GM19397 (cell line): ENCODE results near the gene CALML3.

ENCODE experiments used
- ATAC-seq: cut with Tn5 transposase; IDR thresholded peaks from one replicate; pipeline ENCODE4 v1.9.1; 2021; ENCODE audit warnings: mild to moderate bottlenecking, moderate library complexity; ENCODE audit not compliant: unreplicated experiment

CALML3 gene

GRCh38 chr10:5490698-5491464, 33.9 kb upstream of the CALML3 start:
- no peak for ATAC-seq

GRCh38 chr10:5491477-5491876, 33.3 kb upstream of the CALML3 start:
- no peak for ATAC-seq

DNA sequence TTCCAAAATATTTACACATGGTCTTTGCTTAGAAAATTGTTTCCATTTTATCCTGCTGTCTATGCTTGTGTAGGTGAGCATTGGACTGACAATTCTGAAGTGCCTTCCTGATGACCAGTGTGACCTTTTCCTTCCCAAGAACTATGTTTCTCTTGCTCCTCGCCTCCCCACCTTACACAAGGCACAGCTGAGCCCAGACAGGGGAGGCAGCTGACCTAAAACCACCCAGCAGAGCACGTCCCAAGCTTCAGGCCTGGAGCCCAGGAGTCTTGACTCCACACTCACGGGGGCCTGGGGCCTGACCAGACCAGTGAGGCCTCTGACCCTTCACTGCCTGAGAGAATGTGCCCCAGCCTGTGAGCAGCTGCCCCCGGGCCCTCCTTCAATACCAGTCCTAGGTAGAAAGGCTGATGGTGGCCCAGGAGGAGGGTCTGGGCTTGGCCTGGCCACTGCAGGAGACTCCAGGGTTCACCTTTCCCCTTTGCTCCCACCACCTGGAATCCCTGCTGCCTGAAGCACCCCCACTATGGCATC, 32.4 kb upstream of the CALML3 start:
- no peak for ATAC-seq

GRCh38 chr10:5492929-5493576, 31.7 kb upstream of the CALML3 start:
- ATAC-seq, result no peak

DNA sequence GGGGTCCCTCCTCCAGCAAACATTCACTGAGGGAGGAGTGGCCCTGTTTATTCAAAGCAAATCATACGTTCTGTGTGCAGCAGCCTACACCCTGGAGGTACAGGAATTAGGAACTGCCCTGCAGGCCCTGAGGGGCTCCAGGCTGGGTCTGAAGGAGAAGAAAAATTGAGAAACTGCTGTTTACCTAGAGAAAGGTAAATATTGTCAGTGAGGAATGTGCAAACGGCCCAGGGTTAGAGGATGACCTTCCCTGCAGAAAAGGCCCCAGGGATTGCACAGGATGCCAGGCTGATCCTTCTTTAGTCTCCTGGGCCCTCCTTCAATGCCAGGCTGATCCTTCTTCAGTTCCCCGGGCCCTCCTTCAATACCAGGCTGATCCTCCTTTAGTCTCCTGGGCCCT, 31.1 kb upstream of the CALML3 start:
- no peak for ATAC-seq

GRCh38 chr10:5494611-5495010, 30.1 kb upstream of the CALML3 start:
- no peak for ATAC-seq

GRCh38 chr10:5496261-5497250, 28.2 kb upstream of the CALML3 start:
- ATAC-seq, result no peak

- no peak for ATAC-seq
These were observed 27.5 kb upstream of the CALML3 start for GRCh38 chr10:5497289-5497688.

GRCh38 chr10:5497948-5498730, 26.6 kb upstream of the CALML3 start:
- no peak for ATAC-seq

DNA sequence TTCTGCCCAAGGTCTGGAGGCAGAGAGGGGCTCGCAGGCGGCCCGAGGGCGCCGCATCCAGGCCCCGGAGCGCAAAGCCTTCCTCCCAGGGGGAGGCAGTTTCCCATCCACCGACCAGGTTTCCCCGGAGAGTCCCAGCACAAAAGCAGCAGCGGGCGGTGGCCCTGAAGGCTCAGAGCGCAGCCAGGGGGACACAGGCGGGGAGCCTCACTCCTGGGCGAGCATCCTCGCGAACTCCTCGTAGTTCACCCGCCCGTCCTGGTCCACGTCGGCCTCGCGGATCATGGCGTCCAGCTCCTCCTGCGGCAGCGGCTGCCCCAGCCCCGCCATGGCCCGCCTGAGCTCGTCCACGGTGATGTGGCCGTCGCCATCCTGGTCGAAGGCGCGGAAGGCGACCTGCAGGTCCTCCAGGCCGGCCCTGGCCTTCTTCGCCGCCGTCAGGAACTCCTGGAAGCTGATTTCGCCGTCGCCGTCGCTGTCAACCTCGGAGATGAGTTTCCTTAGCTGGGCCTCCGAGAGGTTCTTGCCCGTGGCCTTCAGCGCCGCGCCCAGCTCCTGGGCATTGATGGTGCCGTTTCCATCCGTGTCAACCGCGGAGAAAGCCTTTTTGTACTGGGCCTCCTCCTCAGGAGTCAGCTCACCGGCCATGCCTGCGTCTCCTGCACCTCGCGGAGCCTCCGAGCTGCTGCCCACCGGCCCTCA, 25.8 kb upstream of the CALML3 start:
- no peak for ATAC-seq

DNA sequence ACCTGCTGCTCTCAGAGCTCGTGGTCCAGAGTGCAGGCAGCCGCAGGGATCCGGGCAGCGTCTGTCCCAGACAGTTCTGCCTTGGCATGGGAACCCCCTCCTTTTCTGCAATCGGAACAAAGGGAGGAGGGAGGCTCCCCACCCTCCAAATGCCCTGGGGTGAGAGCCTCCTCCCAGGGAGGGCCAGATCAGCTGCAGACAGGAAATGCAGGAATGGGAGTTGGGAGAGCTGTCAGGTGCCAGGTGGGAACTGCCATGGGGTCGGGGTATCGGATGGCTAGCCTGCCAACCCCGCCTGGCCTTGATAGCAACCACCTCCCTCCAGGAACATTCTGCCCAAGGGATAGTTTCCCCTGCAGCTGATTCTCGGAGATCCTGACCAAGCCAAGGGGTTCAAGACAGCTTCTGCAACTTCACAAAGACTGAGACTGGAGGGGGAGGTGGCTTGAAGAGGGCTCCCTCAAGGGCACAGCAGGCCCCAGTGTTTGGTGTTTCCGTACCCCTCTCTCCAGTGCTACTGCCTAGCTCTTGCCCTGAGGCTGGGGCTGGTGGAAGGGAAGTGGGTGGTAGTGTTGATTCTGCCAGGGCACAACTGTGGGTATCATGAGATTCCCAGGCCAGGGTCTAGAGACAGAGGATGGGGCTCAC, 25.1 kb upstream of the CALML3 start, which contains the start of gene CALML5:
TSS of gene CALML5 (minus strand) at position 78 of the 648 bp plus-strand sequence. CDS start 132 bp downstream, outside the sequence.
- ATAC-seq, result no peak

- no peak for ATAC-seq
These were observed 24.5 kb upstream of the CALML3 start for GRCh38 chr10:5500162-5500670.

GRCh38 chr10:5500910-5501309, 23.9 kb upstream of the CALML3 start:
- ATAC-seq, result no peak

DNA sequence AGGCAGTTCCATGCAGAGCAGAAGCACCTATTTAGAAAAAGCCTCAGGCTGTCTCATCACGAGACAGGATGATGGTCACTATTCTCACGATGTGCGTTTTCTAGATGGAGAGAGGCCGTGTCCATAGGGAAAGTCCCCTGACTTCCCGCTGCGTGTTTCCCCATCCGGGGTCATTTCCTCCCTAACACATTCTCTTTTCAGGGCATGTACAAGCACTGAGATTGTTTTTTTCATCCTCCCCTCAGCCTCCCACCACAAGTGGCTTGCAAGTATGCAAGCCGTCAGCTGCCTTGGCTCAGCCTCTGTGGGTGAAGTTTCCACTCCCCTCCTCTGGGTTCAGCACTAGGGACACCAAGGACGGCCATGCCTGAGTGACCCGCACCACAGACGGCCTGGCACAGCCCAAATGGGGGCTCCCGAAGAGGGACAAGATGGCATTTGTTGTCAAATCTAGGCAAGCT, 22.7 kb upstream of the CALML3 start:
- ATAC-seq, result no peak

DNA sequence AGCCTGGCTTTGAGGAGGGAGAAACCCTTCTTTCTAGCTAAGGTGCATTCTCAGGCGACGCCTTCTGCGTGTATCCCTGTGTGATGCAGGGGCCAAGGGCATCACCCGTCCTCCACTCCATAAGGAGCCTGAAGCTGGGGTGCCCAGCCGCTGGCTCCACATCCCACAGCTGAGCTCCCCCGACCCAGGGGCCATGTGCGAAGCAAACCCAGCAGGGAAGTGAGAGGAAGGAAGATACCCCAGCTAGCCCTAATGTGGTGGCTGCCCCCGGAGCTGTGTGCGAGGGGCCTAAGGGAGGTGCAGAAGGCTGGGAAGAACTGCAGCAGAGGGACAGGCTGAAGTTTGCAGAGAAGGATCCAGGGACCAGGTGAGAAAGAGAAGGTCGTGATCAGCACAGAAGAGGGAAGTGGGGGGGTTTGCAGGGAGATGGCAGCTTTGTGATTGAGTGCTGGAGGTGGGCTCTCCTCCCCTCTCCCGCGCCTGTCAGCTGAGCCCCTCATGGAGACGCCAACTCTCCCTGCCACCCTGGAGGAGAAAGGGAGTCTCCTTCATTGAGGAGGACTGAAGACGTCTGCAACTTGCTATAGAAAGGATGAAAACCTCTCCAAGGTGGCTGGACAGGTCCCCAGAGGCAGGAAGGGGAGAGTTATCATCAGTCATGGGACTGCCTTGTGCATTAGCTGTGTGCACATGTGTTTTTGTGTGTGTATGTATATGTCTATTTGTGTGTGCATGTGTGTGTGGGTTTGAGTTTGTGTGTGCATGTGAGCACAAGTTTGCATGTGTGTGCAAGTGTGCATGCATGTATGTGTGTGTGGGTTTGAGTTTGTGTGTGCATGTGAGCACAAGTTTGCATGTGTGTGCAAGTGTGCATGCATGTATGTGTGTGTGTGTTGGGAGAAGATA, 21.9 kb upstream of the CALML3 start:
- no peak for ATAC-seq

GRCh38 chr10:5503477-5503835, 21.3 kb upstream of the CALML3 start:
- ATAC-seq, result no peak

DNA sequence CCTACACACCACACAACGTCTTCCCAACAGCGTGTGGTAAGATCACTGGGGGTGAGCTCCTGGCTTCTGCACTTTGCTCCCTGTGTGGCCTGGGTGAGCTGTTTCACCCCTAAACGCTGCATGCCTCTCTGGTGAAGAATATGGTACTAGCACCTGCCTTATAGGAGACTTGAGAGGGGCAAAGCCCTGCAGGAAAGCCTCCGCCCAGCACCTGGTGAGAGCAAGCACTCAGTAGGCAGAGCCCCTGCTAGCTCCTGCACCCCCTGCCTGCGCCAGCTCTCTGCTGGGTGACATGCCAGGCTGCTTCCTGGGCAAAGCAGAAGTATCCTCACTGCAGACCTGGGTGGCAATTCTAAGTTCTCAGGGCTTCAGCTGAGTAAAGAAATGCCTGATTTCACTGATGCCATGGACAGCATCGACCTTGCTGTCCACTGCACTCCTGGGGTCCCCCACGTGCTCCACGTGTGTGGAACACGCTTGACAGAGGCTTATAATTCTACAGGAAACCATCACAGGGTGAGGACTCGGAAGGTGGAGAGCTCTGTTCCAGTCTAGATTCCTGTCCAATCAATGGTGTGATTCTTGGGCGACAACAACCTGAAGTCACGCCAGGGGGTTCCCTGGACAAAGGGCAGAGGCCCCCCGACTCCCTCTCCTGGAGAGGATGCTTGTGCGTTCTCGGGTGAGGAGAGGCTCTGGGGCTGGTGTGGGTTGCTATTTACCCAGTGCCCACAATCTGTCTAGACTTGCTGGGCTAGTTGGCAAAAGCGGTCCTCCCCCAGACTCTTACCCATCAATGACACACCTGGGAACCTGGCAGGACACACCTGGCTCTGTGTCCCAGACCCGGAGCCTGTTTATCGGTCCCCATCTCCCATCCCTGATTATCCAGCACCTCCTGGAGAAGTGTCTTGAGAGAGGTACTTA, 20.4 kb upstream of the CALML3 start:
- ATAC-seq, result no peak
